HG03575 (cell line): ENCODE results near the gene KIAA1671.
"Not testable (repeated sequence)": the region's sequence is repeated elsewhere in the genome, so short reads cannot be mapped to it uniquely, and the experiment has no call there.

ENCODE experiments used
- ATAC-seq: cut with Tn5 transposase; IDR thresholded peaks from one replicate; pipeline ENCODE4 v1.9.1; 2021; ENCODE audit not compliant: unreplicated experiment, insufficient number of reproducible peaks, low FRiP score; ENCODE audit errors: extremely low read depth

The KIAA1671 gene

GRCh38 chr22:25167082-25167481, 214.6 kb downstream of the KIAA1671 start:
- no peak for ATAC-seq

- no peak for ATAC-seq
Observed at GRCh38 chr22:25167834-25168601, 215.5 kb downstream of the KIAA1671 start.

DNA sequence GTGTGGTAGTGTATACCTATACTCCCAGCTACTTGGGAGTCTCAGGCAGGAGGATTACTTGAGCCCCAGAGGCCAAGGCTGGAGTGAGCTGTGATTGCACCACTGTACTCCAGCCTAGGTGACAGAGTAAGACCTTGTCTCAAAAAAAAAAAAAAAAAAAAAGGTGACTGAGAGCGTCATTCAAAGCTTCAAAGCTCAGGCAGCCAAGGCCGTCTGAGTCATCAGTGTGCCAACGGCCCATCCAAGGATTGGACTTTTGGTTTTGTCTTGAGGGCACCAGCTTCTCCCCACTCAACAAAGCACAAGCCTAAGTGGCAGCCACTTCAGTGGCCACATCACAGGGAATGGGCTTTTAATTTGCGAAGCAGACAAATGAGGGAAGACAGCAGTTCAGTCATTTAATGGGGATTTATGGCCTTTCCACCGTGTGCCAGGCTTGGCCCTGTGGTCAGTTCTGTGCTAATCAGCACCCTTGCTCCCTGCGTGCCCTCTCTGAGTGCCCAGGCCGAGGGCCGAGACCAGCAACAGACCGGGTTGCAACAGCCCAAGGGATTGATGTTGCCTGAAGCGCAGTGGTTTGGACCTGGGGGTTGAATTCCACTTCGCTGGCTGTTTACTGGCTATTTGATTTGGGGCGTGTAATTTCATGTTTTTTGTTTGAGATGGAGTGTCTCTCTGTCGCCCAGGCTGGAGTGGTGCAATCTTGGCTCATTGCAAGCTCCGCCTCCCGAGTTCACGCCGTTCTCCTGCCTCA, 216.9 kb downstream of the KIAA1671 start:
- ATAC-seq, result no peak

GRCh38 chr22:25170426-25170980, 218.0 kb downstream of the KIAA1671 start:
- no peak for ATAC-seq

DNA sequence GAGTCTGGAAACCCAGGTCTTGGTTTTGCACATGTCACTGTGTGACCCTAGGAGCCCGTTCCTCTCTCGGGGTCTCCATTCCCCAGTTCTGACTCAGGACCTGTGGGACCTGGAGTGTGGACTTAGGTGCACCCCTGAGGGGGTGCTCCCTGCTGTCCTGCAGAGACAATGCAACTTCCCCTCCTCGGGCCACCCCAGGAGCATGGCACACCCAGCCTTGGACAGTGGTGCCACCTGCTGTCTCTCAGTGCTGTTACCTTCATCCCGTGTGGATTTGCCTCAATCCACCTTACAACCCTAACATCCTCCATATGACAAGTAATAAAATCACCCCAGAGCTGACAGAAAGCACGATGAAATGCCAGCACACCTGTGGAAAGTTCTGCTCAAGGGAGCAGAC, 219.6 kb downstream of the KIAA1671 start:
- ATAC-seq, result no peak

DNA sequence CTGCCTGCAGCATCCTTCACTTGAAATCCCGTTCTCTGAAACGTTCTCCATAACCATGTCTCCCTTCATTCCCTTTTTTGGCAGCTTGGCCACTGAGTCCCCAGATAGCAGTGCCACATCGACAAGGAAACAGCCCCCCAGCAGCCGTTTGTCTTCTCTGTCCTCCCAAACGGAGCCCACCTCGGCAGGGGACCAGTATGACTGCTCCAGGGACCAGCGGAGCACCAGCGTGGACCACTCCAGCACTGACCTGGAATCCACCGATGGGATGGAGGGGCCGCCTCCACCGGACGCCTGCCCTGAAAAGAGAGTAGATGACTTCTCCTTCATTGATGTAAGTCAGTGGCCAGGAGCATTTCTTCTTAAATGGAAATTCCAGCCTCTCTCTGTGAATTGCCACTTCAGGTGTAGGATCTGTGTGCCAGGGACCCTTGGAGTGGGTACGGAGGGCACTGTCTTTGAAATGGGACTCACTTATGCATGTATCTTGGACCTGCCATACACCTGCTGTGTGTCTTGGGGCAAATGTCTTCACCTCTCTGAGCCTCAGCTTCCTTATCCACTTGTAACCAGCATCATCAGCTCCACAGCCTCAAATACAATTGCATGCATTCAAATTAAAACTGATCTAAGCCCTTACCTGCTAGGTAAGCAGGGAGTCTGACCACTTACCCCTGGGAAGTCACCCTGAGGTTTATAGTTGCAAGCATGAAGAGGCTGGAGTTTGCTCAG, 221.8 kb downstream of the KIAA1671 start:
- no peak for ATAC-seq

- ATAC-seq, result no peak
Observed at GRCh38 chr22:25174888-25175411, 222.4 kb downstream of the KIAA1671 start.

- ATAC-seq, result no peak
Observed at GRCh38 chr22:25176175-25176574, 223.7 kb downstream of the KIAA1671 start.

DNA sequence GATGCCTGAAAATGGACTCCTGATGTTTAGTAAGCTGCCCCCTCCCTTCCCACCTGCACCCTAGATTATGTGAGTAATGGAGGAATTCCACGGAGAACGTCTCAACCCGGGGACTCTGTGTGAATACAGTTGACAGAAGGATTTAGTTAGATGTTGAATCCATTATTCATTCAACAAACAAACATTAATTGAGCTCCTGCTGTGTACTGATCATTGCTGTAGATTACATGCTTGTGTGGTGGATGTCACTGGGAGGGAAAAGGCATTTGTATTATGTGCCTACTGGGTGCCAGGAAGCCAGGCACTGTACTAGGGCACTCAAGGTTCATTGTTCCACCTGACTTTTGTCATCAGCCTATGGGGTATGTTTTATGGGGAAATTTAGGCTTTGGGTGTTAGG, 224.3 kb downstream of the KIAA1671 start:
- ATAC-seq, result no peak

- ATAC-seq, result no peak
Observed at GRCh38 chr22:25177226-25177625, 224.7 kb downstream of the KIAA1671 start.

DNA sequence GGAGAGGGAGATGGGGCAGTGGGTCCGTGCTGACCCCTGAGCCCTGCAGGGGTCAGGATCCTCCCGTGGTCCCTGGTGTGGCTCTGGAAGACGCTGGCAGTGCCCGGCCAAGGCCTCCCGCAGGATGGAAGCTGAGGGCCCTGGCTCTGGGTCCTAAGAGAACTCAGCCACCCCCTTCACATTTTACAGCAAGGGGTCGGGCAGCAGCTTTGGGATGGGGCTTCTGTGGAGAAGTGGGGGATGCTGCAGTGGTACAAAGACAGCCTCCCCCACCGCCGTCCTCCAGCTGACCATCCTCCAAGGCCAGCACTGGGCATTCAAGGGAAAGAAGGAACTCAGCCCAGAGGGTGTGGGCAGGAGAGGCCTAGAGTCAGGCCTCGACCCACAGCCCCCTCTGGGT, 225.4 kb downstream of the KIAA1671 start:
- no peak for ATAC-seq

GRCh38 chr22:25178348-25178747, 225.8 kb downstream of the KIAA1671 start:
- ATAC-seq, result not testable (repeated sequence)

DNA sequence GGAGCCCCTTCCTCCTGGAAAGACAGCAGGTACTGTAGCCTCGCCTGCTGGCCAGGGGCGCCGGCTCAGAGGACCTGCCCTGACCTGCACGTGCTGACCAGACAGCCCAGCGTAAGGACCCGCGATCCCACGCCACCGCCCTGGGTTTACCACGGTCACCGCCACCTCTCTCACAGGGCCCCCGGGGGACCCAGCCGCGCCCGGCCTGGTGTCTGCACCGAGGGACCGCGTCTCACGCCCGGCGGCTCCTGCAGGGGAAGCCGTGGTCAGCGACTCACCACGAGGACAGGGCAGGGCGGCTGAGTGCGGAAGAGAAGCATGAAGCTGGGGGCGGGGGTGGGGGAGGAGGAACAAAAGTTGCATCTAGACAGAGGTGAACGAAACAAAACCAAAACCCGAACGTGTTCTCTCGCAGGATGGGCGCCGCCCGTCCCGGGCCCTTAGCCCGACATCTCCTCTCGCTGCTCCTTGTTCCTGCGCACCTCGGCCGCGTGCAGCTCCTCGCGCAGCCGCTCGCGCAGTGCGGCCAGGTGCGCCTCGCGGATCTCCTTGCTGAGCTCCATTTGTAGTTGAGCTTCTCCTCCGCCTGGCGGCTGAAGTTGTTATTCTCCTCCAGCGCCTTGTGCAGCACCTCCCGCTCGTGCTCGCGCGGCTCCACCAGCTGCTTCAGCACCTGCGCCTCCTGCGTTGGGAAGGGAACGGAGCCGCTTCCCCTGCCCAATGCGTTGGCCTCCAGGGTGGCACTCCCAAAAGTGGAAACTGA, 226.5 kb downstream of the KIAA1671 start:
- ATAC-seq, result not testable (repeated sequence)

- no peak for ATAC-seq
Observed at GRCh38 chr22:25182131-25183110, 229.9 kb downstream of the KIAA1671 start.

GRCh38 chr22:25183949-25184619, 231.6 kb downstream of the KIAA1671 start:
- no peak for ATAC-seq

DNA sequence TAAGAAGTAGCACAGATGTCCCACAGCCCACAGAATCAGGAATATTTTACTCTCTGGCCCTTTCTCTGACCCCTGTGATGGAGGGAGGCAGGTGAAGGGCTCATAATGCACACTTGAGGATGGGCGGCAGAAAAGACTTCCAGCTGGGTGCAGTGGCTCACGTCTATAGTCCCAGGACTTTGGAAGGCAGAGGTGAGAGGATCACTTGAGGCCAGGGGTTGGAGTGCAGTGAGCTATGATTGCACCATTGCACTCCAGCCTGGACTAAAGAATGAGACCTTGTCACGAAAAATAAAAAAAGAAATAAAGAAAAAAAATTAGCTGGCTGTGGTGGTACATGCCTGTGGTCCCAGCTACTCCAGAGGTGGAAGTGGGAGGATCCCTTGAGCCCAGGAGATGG, 233.6 kb downstream of the KIAA1671 start:
- ATAC-seq, result no peak

DNA sequence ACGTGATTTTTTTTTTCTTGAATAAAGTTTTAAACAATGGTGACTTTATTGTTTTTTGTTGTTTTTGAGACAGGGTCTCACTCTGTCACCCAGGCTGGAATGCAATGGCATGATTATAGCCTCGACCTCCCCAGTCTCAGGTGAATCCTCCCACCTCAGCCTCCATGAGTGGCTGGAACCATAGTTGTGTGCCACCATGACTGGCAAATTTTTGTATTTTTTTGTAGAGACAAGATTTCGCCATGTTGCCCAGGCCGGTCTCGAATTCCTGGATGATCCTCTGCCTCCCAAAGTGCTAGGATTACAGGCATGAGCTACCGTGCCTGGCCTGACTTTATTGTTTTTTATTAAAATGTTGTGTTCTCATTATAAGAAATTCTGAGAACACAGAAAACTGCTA, 235.0 kb downstream of the KIAA1671 start:
- no peak for ATAC-seq
